Stimulated activated CD8-positive, alpha-beta memory T cell treated with anti-CD3 and anti-CD28 coated beads, Interleukin-2, amount 100 ng/mL, for 1 hour (primary cell): ENCODE data around the gene KLK1.
A peak's percentile ranks its signal among the peaks of the same experiment; 100 is the strongest.

ENCODE experiments used
- DNase-seq, 2 donors: peaks; one replicate each; pipeline ENCODE4 v3.0.0-alpha.2; 2020; ENCODE audit warnings: low read depth in 2 of 2

The KLK1 gene

DNA sequence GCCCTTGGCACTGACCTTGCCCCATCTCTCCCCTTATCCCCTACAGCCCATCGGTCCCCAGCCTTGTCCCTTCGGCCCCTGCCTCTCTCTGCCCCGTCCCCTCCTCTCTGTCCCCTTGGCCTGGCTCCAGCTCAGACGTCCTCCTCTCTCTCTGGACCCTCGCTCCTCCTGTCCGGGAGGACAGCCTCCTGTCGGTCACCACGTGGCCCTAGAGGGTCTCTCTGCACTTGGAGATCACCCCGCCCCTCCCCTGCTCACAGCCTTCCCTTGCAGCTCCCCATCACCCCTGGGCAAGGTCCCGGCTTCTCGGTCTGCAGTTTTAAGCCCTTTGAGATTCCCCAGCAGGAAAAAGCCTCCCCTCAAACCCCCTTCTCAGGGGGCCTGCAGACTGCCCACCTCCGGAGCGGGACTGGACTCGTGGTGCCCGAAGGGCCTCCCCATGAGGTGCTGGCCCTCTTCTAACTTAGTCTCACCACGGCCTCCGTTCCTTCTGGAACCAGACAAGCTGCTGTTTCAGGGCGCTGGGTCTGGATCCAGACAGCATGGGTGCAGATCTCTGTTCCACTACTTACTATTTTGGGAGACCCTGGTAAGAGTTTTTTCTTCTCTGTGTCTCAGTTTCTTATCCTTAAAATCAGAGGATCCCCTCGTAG lies 13.1 kb upstream of the KLK1 start:
- DNase-seq: no peak

DNA sequence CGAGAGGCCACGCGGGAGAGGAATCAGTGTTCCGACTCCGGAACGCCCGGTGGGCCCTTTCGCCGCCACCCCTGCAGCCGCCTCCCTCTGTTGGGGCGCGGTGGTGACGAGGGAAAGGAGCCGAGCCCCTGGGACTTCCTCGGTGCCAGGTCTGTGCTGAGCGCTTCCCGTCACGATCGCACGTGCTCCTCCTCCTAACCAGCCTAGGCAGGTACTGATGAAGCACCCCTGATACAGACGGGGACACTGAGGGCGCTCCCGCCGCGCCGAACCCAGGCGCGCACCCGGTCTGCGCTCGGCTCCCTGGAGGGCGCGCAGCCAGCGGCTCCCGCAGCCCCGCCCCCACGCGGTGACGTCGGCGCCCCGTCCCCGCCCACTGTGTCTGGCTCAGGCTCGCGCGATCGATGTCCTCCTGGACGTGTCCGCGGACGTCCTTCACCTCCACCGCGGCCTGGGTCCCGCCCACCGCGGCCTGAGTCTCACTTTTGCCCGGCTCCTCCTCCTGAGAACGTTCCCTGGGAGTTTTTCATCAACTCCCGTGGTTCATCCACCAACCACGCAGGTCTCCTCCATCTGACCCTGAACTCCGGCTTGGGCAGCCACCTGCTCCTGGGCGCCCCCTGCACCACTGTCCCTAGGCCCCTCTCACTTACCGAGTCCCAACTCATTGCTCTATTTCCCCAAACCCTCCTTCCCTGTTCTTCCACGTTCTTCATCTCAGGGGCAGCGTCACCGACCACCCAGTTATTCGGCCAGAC lies 12.4 kb upstream of the KLK1 start:
- peak; percentile 17 to 34 for DNase-seq

DNA sequence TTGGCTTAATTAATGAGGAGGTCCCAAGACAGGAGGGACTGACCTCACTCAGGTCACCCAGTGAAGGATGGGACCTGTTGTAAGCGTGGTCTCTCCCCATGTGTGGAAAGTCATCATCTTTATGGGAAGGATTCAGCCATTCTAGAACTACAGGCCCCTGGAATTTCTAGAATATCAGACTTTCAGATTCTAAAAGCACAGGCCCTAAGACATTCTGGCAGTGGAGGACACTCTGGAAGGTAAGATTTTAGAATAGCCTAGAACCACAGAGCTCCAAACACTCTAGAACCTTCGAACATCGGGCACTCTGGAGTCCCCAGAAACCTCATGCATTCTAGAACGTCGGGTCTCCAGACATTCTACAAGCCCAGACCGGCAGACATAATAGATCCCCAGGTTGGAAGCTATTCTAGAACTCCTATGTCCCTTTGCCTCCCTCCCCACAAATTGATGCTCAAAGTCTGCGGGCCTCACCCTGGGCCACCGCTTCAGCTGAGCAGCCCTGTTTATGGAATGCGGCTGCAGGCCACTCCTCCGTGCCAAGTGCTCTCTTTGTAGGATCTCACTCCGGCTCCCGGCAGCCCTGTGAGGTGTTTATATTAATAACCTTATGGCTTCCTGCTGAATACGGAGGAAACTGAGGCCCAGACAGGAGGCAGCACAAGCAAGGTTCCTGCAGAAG lies 11.7 kb upstream of the KLK1 start:
- no peak for DNase-seq

DNA sequence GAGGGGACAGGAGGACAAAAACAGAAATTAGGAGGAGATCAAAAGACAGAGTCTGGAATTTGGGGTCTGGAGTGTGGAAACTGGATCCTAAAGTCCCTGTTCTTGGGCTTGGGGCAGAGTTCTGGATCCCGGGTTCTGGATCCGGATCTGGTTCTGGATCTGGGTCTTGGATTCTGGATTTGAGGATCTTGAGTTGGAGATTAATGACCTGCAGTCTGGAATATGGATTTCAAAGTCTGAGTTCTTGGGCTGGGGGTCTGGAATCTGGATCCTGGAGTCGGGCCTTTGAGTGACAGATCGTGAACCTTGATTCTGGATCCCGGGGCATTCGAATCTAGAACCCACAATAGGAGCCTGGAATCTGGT lies 10.2 kb upstream of the KLK1 start:
- no peak for DNase-seq

DNA sequence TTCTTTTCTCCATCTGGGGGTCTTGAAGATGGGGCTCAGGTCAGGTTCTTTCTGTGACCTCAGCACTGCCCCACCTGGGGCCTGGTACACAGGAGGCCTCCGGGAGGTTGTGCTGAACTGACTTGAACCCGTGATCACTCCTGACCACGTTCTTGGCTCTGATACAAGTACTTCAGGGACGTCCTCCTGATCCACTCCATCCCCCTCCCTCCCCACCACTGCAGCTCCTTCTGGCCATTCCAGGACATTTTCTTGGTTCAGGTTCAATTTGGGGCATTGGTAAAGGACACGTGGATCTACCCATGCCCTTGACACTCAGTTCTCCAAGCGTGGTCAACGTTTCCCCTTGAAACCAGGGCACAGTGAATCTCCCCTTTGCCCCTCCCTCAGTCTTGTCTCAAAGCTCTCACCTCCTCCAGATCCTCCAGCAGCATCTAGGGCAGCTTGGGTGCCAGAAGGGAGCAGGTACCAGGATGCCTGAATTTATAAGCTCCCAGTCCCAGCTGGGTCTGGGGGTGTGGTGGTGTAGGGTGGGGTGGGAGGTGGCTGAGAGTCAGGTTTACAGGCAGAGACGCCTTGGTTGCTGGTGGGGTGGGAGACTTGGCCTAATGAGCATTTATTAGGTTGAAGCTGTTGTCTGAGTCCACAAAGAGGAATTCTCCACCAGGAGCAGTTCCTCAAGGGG lies 9.7 kb upstream of the KLK1 start, which contains the start of gene KLK15:
Gene KLK15, minus strand, starts transcription at position 458 of the 685 bp plus-strand sequence. CDS start 2,082 bp downstream, outside the sequence.
- no peak for DNase-seq

DNA sequence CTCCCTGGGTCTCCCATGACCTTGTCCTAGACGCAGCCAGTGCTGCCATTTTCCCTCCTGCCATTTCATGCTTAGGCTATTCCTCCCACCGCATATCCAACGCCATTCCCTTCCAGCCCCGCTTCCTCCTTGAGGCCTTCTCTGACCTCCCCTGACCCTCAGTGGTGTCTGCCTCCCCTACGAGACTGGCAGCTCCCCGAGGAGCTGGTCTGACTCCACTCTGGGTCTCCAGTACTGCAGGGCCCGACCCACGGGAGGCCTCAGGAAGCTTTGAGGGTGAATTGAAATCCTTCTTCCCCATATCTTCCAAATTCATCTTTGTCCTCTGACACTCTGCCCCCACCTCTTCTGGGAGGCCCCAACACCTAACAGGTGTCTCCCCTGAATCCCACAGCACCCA lies 9.1 kb upstream of the KLK1 start:
- no peak for DNase-seq

DNA sequence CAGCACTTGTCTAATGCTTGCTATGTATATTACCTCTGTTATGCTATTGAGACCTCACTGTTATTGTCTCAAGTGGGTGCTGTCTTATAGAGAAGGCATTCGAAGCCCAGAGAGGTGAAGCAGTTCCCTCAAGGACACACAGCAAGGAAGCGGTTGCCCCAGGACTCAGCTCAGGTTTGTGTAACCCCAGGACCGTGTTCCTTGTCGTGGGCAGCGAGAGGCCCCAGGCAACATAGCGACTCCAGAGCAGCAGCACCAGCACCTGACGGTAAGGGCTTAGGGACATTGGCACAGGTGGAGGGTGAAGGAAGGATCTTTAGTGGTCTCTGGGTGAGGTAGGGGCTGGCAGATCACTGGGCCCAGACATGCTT lies 7.4 kb upstream of the KLK1 start:
- no peak for DNase-seq

DNA sequence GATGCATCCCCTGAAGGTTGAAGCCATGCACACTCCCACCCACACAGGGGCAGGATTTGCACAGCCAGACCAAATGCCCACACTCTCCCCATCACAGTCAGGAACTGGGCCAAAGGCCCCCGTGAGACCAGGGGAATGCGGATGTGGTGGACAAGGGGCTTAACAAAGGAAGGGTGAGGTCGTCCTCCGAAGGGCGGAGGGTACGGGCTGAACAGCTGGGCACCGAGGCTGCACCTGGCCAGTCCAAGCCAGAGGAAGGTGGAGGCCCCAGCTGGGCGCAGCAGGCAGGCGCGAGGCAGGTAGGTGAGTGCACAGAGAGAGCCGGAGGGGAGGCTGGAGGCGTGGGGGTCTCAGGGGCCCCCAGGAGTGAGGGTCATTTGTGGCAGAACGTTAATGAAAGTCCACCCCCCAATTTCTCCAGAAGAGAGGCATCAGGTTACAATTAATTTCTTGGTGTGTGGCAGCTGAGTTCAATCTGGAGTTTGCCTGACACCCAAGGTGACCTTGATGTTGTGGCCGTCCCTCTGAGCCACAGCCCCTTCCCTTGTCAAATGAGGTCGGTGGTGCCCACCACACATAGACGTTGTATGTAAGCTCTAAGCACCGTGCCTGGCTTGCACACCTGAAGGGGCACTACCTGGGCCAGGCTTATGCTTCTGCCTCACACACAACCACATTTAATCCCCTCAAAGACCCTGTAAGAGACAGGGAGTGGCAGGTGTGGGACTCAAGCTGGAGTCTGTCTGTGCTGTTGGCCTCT lies 6.9 kb upstream of the KLK1 start:
- no peak for DNase-seq

DNA sequence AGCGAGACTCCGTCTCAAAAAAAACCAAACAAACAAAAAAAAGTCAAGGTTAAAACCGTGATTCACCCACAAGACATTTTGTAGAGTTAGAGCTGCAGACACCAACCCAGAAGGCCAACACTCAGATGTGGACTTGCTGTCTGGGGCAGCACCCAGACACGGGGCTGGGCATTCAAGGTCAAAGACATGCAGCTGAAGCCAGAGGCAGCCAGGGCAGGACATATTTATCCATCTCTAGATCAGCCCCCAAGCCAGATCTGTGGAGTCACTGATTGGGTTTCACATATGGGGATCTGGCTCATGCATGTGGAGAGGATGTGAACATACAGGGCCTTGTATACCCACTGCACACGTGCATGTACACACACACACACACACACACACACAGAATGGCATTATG lies 6.2 kb upstream of the KLK1 start:
- DNase-seq: no peak

DNA sequence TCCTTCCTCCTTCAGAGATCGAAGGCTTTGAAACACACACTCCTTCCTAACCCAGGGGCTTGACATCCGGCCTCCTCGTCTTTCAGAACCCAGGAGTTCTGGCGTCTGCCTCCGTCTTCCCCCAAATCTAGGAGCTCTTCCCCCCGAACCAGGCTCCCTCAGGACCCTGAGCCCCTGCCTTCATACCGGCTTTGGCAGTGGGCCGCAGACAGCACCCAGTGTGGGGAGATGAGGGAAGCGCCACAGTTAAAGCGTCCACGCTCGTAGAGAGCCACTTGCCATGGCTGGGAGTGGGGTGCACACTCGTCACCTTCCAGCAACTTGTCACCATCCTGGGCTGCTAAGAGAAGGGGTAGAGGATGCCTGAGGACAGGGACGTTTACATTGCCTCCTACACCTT lies 3.9 kb upstream of the KLK1 start:
- no peak for DNase-seq

DNA sequence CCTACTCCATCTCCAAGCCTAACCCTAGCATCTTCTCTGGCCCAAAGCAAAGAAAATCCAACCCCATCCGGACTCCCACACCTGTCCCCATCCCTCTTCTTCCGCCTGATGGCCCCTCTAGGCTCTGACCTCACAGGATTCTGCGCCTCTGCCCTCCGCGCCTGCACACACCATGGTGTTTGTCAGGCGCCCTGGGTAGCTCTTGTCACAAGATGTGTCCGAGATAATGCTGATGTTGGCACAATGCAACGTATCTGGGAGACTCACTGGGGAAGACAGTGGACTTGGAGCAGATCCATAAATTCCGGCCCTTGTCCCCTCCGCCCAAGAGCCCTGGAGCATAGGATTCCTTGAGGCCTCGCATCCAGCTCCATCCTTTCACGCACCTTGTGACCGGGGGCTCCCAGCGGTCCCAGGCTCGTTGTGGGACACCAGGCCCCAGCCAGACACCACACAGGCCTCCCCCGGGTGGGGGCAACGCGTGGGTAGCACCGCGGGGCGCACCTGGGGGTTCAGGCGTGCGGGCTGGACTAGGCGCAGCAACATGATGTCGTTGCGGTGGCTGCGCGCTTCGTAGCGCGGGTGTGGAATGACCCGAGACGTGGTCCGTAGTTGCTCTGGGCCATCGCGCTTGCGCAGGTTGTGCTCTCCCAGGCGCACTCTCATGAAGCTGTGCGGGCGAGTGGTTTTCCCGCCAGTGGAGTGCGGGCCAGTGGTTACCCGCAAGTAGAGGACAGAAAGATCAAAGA lies 3.1 kb upstream of the KLK1 start:
- DNase-seq: no peak

DNA sequence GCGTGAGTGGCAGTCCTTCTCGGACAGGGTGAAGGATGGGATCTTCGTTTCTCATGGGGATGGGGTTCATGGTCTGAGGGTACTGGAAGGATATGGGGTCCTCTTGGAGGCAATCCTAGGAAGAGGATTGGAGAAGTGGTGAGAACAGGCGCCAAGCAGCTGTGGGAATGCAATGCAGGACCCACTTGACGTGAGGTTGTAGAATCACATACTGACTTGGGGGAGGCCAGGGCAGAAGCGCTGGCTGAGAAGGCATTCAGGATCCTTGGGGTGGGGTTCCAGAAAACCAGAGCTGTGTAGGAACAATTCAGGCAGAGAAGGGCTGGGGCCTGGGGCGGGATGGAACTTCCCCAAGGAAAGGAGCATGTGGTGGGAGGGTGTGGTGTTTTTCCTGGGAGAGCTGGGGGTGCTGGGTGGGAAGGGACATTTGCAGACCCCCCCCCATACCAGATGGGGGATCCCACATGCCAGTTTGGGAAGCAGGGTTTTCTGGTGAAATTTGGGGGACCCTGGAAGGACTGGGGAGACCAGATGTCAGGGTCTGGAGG lies 852 bp downstream of the KLK1 start:
- no peak for DNase-seq

DNA sequence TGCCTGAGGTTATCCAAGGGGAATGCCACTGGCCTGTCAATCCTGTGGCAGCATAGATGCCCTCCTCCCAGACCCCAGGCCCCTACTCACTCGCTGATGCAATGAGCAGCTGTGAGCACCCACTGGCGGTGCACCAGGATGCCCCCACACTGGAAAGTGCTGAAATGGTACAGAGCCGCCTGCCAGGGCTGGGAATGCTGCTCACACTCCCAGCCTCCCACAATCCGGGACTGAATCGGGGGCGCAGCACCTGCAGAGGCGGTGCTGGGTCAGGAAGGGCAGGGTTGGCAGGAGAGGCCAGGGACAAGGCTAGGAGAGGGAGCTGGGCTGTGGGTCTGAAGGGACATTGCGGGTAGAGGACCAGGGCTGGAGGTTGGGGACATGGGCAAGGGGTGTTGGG lies 2.0 kb downstream of the KLK1 start:
- DNase-seq: no peak

DNA sequence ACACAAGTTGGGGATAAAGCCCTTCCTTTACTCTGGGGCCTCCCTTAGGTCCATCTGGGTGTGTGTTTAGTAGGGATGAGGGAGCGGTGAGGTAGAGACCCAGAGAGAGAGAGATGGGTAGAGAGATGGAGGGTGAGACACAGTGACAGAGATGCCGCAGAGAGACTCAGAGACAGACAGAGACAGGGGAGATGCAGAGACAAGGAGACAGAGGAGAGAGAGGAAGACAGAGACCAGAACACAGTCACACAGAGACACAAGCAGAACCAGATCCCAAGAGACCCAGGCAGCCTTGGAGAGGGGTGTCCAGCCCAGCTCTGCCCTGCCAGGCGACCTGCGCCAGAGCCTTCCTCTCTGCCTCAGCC lies 2.4 kb downstream of the KLK1 start:
- DNase-seq: no peak

DNA sequence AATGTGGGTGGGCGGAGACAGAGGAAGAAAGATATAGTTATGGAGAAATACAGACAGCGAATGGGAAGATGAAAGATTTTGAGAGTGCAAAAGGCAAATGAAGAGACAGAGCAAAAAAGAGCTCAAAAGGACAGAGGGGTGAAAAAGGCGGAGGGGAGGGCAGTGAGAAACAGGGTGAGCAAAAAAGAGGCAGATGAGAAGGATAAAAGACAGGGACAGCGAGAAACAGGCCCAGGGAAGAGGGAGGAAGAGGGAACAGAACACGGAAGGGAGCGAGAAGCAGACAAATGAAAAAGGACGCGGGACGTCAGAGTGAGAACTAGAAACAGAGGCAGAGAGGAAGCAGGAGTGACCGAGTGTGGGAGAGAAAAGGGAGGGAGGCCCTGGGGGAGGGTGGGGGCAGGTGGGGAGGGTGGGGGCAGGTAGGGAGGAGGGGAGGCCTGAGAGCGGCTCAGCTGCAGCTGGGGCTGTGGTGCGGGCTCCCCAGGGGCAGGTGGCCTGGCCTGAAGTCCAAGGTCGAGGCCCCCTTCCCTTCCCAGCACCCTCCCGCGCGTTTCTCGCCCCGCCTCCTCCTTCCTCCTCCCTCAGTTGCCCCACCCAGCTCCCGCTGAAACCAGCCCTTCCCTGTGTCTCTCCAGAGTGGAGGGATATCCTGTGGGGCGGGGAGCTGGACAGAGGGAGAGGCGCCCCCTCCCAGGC lies 2.9 kb downstream of the KLK1 start:
- DNase-seq: no peak

DNA sequence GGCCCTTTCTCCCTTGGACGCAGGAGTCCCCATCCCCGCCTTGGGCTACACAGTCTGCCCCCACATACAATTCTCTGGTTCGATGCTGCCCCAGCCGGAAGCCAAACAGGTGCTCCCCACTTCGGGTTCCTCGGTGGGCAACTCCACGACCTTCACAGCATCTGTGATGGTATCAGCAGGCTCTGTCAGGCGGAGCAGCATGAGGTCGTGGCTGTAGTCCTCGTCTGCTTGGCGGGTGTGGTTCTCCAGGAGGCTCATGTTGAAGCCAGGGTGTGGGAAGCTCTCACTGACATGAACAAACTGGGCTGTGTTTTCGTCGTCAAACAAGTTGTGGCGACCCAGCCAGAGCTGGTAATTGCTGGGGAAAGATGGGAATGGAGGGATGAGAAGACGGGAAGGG lies 3.5 kb downstream of the KLK1 start:
- no peak for DNase-seq

DNA sequence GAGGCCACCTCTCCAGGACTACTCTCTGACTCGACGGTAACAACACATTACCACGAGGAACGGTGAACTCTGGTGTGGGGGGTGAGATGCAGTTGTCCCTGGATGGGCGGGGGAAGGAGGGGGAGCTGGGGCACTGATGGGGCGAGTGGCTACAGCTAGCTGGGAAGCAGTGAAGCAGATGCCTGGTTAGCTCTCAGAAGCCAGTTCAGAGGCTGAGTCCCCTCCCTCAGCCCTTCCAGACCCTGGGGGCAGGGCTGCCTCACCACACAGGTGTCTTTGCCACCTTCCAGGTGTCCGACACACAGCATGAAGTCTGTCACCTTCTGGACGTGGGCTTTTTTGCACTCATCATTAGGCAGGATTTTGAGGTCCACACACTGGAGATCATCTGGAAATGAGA lies 4.0 kb downstream of the KLK1 start:
- DNase-seq: no peak

DNA sequence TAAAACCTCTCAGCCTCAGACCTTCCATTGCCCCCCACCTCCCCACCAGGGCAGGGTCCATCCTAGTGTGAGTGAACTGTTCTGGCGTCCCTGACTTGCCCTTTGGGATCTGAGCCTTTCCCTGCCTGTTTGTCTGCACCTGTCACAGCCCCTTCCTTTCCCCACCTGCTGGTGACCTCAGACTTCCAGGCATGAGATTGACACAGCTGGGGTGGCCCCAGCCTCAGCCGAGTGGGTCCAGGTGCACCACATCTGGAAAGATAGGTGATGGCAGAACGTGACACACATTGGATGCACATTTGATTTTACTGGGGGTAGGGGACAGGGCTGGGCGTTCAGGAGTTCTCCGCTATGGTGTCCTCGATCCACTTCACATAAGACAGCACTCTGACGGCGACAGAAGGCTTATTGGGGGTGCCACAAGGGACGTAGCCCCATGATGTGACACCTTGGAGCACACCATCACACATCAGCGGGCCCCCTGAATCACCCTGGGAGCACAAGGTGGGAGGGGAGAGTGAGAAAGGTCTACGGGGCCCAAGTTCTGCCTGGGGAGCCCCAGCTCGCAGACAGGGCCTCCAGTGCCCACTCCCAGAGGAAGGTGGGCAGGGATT lies 4.6 kb downstream of the KLK1 start:
- DNase-seq: no peak

DNA sequence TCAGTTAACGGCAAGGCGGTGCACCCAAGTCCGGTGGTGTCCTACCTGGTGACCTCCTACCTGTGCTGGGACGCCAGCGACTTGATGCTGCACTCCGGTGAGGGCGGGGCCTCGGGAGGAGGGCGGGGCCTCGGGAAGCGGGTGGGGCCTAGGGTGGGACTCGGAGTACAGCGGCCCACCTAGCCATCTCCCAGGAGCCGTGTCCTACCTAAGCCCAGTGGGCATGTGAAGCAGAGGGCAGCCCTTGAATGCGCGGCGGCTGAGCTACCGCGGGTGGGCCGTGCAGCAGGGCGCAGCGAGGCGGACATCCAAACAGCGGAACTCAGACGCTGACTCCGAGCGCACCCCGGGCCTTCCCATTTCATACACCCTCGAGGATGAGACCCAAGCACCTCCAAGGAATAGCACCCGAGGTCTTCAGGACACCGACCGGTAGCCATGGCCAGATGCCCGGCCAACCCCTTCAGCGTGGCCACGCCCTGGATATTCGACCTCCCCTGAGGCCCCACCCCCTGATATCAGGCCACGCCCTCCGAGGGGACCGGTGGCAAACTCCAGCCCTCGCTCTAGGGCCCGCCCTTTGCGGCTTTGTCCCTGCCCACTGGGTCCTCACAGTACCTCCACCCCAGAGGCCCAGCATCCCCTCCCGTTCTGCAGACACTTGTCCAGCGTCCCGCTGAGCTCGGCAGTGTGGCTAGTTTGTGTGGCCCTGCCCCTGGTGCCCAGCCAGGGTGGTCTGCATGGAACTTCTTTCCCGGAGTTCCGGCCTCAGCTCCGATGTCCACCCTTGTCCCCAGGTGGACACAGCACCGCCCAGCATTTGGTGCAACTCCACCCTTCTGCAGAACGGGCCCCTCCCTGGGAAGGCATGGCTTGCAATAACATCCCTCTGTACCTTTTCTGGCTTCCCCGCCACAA lies 5.4 kb downstream of the KLK1 start:
- DNase-seq: no peak
